GM21423 (cell line): Measurements from ENCODE around the gene USH2A.

Source experiments
- ATAC-seq: cut with Tn5 transposase; IDR thresholded peaks from one replicate; pipeline ENCODE4 v1.9.1; 2021; ENCODE audit warnings: mild to moderate bottlenecking, moderate library complexity; ENCODE audit not compliant: unreplicated experiment

Gene USH2A

GRCh38 chr1:215667761-215668160 is 755.5 kb downstream of the USH2A start:
- ATAC-seq, result no peak

GRCh38 chr1:215665215-215665614 is 758.0 kb downstream of the USH2A start:
- ATAC-seq, result no peak

GRCh38 chr1:215661033-215661432 is 762.2 kb downstream of the USH2A start:
- ATAC-seq, result no peak

- ATAC-seq, result no peak
Measured at GRCh38 chr1:215660259-215660658, 763.0 kb downstream of the USH2A start.

GRCh38 chr1:215657047-215657446 is 766.2 kb downstream of the USH2A start:
- no peak for ATAC-seq

- ATAC-seq, result no peak
Measured at GRCh38 chr1:215652371-215652770, 770.9 kb downstream of the USH2A start.

- ATAC-seq, result no peak
Measured at GRCh38 chr1:215651867-215652266, 771.4 kb downstream of the USH2A start.

- ATAC-seq, result no peak
Measured at GRCh38 chr1:215650446-215651149, 772.6 kb downstream of the USH2A start.

GRCh38 chr1:215648957-215649356 is 774.3 kb downstream of the USH2A start:
- ATAC-seq, result no peak

GRCh38 chr1:215647738-215648137 is 775.5 kb downstream of the USH2A start:
- no peak for ATAC-seq

- no peak for ATAC-seq
Measured at GRCh38 chr1:215645861-215646260, 777.4 kb downstream of the USH2A start.

- ATAC-seq, result no peak
Measured at GRCh38 chr1:215645182-215645581, 778.1 kb downstream of the USH2A start.

GRCh38 chr1:215643592-215644321 is 779.5 kb downstream of the USH2A start:
- ATAC-seq, result no peak

- ATAC-seq, result no peak
Measured at GRCh38 chr1:215640429-215641148, 782.7 kb downstream of the USH2A start.

- ATAC-seq, result no peak
Measured at GRCh38 chr1:215637041-215637573, 786.1 kb downstream of the USH2A start.

- no peak for ATAC-seq
Measured at GRCh38 chr1:215636258-215636965, 786.8 kb downstream of the USH2A start.

GRCh38 chr1:215635827-215636226 is 787.4 kb downstream of the USH2A start:
- no peak for ATAC-seq

GRCh38 chr1:215631489-215631888 is 791.8 kb downstream of the USH2A start:
- no peak for ATAC-seq

- no peak for ATAC-seq
Measured at GRCh38 chr1:215631040-215631439, 792.2 kb downstream of the USH2A start.

GRCh38 chr1:215625949-215626348 is 797.3 kb downstream of the USH2A start:
- ATAC-seq, result no peak

GRCh38 chr1:215623162-215623561 is 800.1 kb downstream of the USH2A start:
- ATAC-seq, result no peak
